Ascending aorta (tissue), 2 donors: ENCODE results near the gene ENOX1. TPM values are rescaled to one million over a fixed set of nuclear protein-coding genes. Genes with fewer than 3 reads are reported as not detected.
A peak's percentile ranks its signal among the peaks of the same experiment; 100 is the strongest.

Source experiments
- DNase-seq, 2 donors: peaks; one replicate each; pipeline ENCODE4 v3.0.0-alpha.2; 2019; ENCODE audit warnings: low spot score in 2 of 2
- H3K27ac ChIP-seq, 2 donors: fragments of 200-600 bp; sonication (generic); one replicate each; pipeline ENCODE4 v1.5.1; 2016 to 2017; ENCODE audit warnings: mild to moderate bottlenecking in 1 of 2
- H3K27me3 ChIP-seq: fragments of 200-600 bp; sonication (generic); one replicate; pipeline ENCODE4 v1.5.1; 2017
- H3K36me3 ChIP-seq, 2 donors: fragments of 200-600 bp; sonication (generic); one replicate each; pipeline ENCODE4 v1.5.1; 2016
- H3K4me1 ChIP-seq, 2 donors: fragments of 200-600 bp; sonication (generic); one replicate each; pipeline ENCODE4 v1.5.1; 2016 to 2017; ENCODE audit warnings: mild to moderate bottlenecking in 1 of 2
- H3K4me3 ChIP-seq, 2 donors: fragments of 200-600 bp; sonication (generic); one replicate each; pipeline ENCODE4 v1.5.1; 2016 to 2017; ENCODE audit warnings: mild to moderate bottlenecking in 1 of 2
- H3K9me3 ChIP-seq, 2 donors: fragments of 200-600 bp; sonication (generic); one replicate each; pipeline ENCODE4 v1.5.1; 2016
- CTCF ChIP-seq, 3 experiments: fragments of 200-600 bp in 2 of 3; fragments of 450-650 bp in 1 of 3; sonication (generic) in 2 of 3; IDR thresholded peaks; one replicate each; pipeline ENCODE4 v1.5.1; 2016 to 2019; ENCODE audit warnings: antibody characterized with exemption in 3 of 3, mild to moderate bottlenecking in 1 of 3, moderate library complexity in 1 of 3
- intact Hi-C: fragments of 100-400 bp; cut with DNase I; formaldehyde crosslinking; loops from one replicate; pipeline ENCODE4 v1.15.1; 2023
- total RNA-seq: library from RNA; depleted of rRNA; stranded (reverse); fragments of >200 nt; gene quantifications from one replicate; pipeline ENCODE4 v1.1.0, GENCODE V29; 2016

ENOX1 gene
- total RNA-seq, 1 donor from 2014 or later, result 0.21 TPM

GRCh38 chr13:43446126-43446525, 340.6 kb downstream of the ENOX1 start:
- no peak for TF ChIP-seq CTCF (IDR thresholded peaks at IDR 0.05)
- Histone ChIP-seq H3K4me3 (no peak overlapping the region), H3K36me3 (no peaks in the 10 kb centered on the region), H3K27me3 (no peaks in the 10 kb centered on the region), H3K27ac (peak overlapping the region in 1 of 2 donors; percentile 19), H3K9me3 (no peaks in the 10 kb centered on the region), H3K4me1 (no peaks in the 10 kb centered on the region)
- DNase-seq, result no peak
- intact Hi-C loops, result no loop called here

- DNase-seq, result no peak
- Histone ChIP-seq H3K4me1 (no peaks in the 10 kb centered on the region), H3K4me3 (no peak overlapping the region), H3K36me3 (no peaks in the 10 kb centered on the region), H3K27me3 (no peaks in the 10 kb centered on the region), H3K27ac (no peak overlapping the region), H3K9me3 (no peaks in the 10 kb centered on the region)
- intact Hi-C loops, result no loop called here
- TF ChIP-seq CTCF (IDR thresholded peaks at IDR 0.05), result no peak
Observed at GRCh38 chr13:43445668-43446067, 341.1 kb downstream of the ENOX1 start.

GRCh38 chr13:43444081-43444480, 342.7 kb downstream of the ENOX1 start:
- intact Hi-C loops, result no loop called here
- H3K4me1 ChIP-seq, result no peaks in the 10 kb centered on the region
- H3K36me3 ChIP-seq, result no peaks in the 10 kb centered on the region
- H3K4me3 ChIP-seq, result no peak overlapping the region
- H3K27ac ChIP-seq, result peak overlapping the region in 1 of 2 donors; percentile 29
- no peaks in the 10 kb centered on the region for H3K9me3 ChIP-seq
- DNase-seq, result no peak
- no peak for TF ChIP-seq CTCF (IDR thresholded peaks at IDR 0.05)
- H3K27me3 ChIP-seq, result no peaks in the 10 kb centered on the region

- Histone ChIP-seq H3K27ac (no peak overlapping the region), H3K4me1 (no peaks in the 10 kb centered on the region), H3K36me3 (no peaks in the 10 kb centered on the region), H3K9me3 (no peaks in the 10 kb centered on the region), H3K4me3 (peak overlapping the region in 1 of 2 donors; percentile 19), H3K27me3 (no peaks in the 10 kb centered on the region)
- intact Hi-C loops, result no loop called here
- no peak for TF ChIP-seq CTCF (IDR thresholded peaks at IDR 0.05)
- no peak for DNase-seq
Observed at GRCh38 chr13:43441899-43442499, 344.8 kb downstream of the ENOX1 start.

GRCh38 chr13:43441464-43441863, 345.3 kb downstream of the ENOX1 start:
- no peaks in the 10 kb centered on the region for H3K4me1 ChIP-seq
- no peak for DNase-seq
- H3K9me3 ChIP-seq, result no peaks in the 10 kb centered on the region
- no peaks in the 10 kb centered on the region for H3K27me3 ChIP-seq
- no peak overlapping the region for H3K4me3 ChIP-seq
- TF ChIP-seq CTCF (IDR thresholded peaks at IDR 0.05), result no peak
- no peak overlapping the region for H3K27ac ChIP-seq
- H3K36me3 ChIP-seq, result no peaks in the 10 kb centered on the region
- intact Hi-C loops, result no loop called here

- no peaks in the 10 kb centered on the region for H3K27me3 ChIP-seq
- no peaks in the 10 kb centered on the region for H3K9me3 ChIP-seq
- no peak overlapping the region for H3K4me3 ChIP-seq
- H3K27ac ChIP-seq, result peak overlapping the region in 1 of 2 donors; percentile 53
- no peaks in the 10 kb centered on the region for H3K36me3 ChIP-seq
- peaks cover 4 to 12% of the 10 kb centered on the region in 2 donors for H3K4me1 ChIP-seq
- no peak for DNase-seq
- TF ChIP-seq CTCF (IDR thresholded peaks at IDR 0.05), result no peak
- intact Hi-C loops, result loop anchor here (5.0 to 10.0 kb wide), 2 partner anchors 78 to 351 kb away; partner anchors contain the start of gene ENOX1
Observed at GRCh38 chr13:43434191-43434590, 352.6 kb downstream of the ENOX1 start.
